ENCODE measurements around the gene TBXA2R.
"Not testable (repeated sequence)": the region's sequence is repeated elsewhere in the genome, so short reads cannot be mapped to it uniquely, and the experiment has no call there.

The TBXA2R gene

DNA sequence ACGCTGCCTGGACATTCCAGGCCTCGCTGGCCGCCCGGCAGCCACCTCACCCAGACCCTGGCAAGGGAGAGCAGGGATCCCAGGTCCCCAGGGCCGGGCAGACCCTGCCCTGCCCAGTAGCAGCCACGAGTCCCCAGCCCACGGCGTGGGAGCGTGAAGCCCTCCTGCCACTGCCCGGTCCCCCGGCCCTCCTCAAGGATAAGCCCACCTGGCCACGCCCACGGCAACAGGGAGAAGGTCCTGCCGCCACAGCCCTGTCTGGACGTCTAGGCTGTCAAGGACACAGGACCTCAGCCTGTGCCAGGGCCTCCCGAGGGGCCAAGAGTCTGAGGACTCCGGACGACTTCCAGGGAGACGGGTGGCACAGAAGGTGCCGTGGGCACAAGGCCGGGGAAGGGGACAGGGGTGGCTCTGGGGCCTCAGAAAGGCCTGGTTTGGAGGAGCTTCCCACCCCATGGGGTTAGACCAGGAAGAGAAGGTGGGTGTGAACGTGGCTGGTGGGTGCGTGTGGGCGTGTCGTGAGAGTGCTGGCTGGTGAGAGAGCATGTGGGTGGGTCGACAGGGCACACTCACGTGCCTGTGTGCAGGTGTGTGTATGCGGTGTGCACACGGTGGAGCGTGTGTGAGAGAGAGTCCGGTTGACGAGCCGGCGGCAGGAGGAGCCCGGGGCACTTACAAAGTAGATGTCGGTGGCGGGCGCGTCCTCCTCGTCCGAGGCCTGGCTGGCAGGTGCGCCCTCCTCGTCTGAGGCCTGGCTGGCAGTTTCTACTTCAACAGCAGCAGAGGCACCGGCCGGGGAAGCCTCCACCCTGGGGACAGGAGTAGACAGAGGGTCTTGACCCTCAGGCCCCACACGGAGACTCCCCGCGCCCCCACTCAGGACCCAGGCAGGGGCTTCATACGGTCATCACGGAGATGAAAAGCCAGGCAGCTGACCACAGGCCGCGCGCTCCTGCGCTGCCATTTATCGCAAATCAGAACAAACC, 31.8 kb upstream of the TBXA2R start:
- DNase-seq = no peak

DNA sequence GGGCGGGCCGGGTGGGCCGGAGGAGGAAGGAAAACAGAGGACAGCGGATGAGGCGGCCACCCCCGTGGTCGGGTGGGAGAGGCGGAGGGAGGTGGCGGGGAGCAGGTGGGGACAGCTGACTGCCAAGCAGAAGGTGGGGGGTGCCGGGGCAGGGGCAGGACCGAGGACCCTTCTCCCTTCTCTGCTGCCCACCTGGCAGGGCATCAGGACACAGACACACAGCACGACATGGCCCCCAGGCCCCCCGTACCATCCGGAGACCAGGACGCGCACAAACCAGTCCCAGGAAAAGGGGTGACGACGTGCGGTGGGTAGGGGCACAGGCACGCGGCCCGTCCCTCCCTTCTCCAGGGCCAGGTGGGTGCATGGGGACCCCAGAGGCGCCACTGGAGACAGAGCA, 30.9 kb upstream of the TBXA2R start:
- no peak for DNase-seq

DNA sequence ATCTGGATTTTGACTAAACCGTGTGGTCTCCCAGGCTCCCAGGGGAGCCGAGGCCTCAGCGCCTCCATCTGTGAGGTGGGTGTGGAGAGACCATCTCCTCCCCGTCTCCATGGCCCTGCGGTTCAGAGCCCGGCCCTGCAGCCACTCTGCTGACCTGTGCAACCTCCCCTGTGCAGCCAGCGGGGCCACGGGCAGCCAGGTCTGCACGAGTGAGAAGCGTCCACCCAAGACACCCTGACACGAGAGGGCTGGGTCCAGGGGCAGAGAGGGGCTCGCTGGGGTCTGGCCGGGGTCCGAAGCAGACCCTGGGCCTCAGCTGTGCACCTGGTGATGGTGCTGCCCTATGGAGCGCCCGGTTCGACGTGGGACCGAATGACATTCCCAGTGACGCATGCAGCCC, 30.3 kb upstream of the TBXA2R start:
- DNase-seq = no peak

DNA sequence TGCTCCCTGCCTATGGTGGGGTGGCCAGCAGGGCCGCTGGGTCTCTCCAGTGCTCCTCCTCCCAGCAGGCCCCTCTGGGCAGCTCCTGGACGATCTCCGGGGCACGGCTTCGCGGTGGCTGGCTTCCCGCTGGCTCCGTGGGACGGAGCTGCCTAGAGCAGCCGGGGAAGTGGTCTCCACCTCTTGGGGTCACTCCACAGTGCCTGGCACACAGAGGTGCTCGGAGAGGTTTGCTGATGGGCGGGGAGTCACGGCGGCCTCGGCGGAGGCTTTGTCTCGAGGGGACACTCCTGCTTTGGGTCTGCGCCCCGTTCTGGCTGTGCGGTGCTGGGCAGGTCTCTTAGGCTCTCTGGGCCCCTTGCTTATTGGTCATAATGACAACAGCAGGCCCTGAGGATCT, 29.8 kb upstream of the TBXA2R start:
- DNase-seq = no peak

DNA sequence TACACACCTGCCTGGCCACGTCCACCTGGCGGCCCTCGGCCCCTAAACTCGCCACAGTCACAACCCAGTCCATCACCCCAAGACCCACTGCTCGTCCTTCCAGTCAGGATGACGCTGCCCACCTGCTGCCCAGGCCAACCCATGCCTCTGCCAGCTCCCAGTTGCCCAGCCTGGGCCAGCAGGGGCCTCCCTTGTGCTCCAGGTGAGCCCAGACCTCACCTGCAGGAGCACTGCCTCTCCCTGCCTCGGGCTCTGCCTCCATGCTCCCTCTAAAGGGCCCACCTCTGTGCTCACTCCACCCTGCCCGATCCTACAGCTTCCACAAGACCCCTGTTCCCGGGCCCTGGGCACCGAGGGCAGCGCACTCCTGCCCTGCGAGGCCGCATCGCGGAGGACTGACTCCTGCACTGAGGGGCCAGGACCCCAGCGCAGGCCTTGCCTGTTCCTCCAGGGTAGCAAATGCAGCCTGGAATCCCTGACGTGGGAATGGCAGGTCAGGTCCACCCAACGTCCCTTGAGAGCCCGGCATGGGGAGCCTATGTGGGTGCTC, 27.9 kb upstream of the TBXA2R start:
- DNase-seq = no peak

DNA sequence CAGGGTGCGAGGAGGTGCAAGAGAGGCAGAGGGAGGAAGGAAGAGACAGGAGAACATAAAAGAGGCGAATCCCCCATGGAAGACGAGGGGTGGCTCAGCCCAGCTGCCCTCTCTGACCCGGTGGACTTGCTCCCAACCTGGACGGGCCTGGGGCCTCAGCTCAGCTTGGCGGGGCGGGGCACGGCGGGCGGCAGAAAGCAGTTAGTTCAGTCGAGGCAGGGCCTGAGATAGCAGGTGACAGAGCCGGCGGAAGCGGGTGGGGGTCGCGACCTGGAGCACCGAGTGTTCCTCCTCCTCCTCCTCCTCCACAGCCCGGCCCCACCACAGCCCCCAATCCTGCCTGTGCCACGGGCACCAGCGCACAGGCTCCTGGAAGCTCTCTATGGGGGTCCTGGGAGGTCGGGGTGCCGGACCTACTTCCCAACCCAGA, 26.9 kb upstream of the TBXA2R start:
- DNase-seq = no peak

DNA sequence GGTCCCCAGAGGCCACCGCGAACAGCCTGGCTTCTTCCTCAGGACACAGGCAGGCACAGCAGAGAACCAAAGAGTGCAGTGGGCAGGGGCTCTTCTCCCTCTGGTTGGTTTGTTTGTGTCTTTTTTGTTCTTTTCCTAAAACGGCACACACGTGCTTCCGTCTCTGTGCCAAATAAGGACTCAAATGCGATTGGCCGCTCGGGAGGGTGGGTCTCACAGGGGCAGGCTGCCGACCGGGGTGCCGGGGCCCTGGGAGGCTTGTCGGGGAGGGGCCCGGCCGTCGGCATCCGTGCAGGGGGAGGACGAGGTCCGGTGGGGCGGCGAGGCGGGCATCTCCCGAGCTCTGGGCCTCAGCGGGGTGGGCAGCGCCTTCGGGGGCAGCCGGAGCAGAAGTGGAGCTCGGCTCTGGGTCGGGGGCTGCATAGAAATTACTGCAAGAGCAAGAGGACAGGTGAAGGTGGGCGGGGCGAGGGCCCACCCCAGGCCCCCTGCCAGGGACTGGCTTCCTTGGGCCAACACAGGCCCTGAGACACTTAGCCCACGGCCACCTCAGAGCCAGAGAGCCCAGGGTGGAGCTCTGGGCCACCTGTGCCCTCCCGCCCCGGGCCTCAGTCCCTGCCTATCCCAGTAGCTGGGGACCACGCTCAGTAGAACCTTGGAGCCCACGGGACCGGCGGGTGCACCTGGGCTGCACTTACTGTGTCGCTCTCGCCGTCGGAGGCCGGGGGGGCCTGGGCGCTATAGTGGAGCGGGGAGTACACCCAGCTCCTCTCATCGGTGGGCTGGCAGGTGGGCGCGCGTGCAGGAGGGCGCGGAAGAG, 26.3 kb upstream of the TBXA2R start:
- no peak for DNase-seq

DNA sequence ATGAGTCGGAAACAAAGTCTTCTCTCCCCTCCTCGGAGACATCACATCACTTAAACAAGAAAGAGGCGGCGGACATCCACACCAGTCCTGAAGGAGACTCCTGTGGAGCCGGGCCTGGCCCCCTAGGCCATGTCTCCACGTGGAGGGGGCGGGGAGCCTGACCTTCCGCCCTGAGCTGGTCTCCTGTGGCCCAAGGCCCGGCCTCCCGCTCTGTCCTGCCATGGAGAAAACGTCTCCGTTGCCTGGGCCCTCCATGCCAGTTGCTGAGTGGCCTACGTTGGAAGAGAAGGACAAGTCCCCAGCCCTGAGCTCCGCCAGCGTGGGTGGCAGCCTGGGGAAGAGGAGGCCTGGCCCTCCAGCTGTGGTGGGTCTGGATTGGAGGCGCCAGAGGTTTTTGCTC, 25.4 kb upstream of the TBXA2R start:
- DNase-seq = no peak

DNA sequence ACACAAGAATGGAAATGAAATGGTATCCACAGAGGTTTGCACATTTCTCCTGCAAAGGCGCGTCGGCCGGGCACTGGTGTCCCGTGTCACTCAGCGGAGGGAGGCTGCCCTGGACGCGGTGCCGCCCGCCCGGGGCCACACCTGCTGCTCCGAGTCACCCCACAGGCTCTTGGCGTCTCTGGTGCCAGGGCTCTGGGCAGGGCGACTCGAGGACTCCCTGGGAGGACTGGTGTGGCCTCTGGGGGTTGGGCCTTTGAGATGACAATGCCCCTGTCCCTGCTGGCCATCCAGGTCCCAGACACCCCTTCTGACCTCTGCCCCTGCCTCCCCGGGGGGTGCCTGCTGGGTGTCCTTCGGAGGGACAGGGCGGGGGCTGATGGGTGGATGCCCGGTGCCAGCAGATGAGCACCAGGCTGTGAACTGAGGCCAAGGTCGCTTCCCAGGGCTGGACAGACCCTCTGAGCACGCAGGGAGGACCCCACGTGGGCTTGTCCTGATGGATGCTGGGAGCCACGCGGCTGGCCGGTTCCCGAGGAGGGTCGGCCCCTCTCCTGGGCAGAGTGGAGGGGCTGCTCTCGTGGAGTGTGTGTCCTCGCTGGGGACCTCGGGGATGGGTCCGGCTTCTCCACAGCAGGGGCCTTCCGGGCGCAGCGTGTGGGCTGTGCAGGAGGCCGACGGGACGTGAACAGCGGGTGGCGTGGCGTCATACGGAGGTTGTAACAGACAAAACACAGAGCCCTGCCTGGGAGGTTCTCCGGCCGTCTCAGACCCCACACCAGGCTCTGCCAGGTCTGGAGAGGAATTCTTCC, 24.6 kb upstream of the TBXA2R start:
- DNase-seq = no peak

DNA sequence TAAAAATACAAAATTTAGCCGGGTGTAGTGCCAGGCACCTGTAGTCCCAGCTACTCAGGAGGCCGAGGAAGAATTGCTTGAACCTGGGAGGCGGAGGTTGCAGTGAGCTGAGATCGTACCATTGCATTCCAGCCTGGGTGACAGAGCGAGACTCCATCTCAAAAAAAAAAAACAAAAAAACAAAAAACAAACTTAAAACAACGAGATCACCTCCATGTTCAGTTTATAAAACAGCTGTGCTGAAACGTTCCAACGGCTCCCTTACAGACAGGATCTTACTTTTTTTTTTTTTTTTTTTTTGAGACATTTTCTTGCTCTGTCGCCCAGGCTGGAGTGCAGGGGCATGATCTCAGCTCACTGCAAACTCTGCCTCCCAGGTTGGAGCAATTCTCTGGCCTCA, 22.1 kb upstream of the TBXA2R start:
- not testable (repeated sequence) for DNase-seq

DNA sequence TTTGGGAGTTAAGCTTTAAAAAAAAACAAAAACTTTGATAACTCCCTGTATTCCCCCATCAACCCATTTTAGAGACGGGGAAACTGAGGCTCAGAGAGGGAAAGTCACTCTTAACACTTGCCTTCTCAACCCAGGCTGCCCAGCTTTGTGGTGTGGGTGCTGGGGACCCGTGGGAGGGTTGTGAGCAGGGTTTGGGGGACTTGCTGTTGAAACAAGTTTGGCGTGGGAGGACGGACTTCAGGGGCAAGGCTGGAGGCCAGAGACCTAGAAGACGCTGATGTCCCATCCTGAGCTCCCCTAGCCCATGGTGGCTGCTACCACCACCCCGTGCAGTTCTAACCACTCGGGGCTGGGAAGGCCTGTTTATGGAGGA, 20.7 kb upstream of the TBXA2R start:
- DNase-seq = no peak

DNA sequence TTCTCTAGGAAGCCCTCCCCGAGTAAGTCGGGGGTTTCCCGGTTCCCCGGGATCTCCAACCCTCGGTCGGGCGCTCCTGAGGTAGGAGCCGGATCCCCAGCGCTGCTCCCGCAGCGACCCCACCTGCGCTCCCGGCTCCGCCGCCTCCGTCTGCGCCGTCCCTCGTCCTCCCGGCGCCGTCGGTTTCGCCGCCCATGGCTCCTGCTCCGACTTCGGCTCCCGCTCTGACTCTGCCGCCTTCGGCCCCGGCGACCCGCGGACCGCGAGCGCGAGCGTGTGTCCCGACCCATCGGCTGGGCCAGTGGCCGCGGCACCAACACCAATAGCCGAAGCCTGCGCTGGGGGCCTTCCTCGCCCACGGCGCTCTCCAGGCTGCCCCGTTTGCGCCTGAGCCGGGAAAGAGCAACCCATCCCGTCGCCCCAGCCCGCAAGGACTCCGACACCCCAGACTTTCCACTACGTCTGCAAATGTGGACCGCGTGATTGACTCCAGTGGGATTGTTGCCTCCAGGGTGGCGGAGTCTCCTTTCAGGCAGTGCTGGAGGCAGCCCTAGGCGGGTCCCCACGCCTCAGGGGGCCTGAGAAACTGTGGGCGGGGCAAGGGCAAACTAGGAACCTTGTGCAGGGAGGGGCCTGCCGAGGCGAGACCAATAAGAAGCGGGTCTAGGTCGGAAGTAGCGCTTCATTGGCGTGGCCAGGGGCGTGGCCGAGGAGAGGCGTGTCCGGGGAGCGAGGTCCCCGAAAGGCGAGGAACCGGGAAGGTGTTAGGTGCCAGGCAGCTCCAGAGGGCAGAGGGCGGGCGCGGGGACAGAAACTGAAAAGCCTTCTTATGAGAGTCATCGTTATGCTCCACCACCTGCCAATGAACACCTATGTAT, 20.0 kb upstream of the TBXA2R start, which contains the start of gene CACTIN:
TSS of gene CACTIN (minus strand) at position 318 of the 878 bp plus-strand sequence. CDS start at position 290, 28 bp downstream.
- peak; percentile 96 for DNase-seq

DNA sequence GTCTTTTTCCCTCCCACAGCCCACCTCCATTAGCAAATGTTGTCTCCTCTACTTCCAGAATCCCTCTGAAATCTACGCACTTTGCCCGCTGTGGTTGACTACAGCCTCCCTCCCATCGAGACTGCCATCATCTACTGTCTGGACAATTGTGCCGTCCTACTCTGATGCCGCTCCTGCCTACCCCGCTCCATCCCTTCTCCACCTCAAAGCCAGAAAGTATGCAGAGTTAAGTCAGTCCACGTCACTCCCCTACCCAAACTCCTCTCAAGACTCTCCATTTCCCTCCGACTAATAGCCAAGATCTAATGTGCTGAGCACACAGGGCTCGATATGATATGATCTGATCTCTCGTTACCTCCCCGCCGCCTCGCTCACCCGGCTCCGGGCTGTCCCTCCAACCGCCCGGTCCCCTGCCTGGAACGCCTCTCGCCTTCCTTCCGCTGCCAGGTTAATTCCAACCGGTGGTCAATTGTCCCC, 19.4 kb upstream of the TBXA2R start:
- no peak for DNase-seq

DNA sequence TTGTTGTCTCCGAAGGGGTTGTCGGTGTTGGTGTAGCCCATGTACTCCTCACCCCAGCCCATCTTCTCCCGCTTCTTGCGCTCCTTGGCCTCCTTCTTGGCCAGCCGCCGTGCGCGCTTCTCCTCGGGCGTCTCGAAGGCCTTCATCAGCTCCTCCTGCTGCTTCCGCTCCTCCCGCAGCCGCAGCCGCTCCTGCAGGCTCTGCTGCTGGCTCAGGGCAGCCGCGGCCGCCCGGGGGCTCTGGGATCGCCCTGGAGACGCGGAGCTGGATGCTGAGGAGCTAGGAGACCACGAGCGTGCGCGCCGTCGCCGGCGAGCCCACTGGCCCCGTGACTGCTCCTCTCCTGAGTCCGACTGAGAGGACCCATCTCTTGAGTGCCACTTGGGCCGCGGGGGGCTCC, 17.0 kb upstream of the TBXA2R start:
- no peak for DNase-seq

DNA sequence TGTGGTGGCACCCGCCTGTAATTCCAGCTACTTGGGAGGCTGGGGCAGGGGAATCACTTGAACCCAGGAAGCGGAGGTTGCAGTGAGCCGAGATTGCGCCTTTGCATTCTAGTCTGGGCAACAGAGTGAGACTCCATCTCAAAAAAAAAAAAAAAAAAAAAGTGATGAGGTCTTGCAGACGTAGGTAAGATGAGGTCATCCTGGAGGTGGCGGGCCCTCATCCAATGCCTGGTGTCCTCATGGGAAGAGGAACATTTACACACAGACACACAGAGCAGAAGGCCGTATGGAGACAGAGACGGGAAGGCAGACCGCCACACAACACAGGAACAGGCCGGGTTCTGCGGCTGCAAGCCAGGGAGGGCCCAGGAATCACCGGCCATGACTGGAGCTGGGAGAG, 15.5 kb upstream of the TBXA2R start:
- DNase-seq = no peak

DNA sequence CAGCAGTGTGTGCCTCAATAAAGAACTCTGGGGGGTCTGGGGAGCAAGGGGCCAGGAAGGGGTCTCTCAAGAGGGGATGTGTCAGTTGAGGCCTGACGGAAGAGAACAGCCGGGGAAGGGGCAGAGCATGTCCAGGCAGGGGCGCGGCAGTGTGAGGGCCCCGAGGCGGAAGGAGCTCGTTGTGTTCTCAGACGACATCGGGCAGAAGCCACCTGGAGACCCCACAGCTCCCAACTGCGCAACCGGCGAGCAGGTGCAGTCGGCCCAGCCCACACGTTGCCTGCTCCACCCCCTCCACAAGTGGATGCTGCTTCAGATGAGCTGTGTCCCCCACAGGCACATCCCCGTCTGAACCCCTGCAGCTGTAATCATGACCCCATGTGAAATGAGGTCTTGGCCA, 15.0 kb upstream of the TBXA2R start:
- DNase-seq = no peak

DNA sequence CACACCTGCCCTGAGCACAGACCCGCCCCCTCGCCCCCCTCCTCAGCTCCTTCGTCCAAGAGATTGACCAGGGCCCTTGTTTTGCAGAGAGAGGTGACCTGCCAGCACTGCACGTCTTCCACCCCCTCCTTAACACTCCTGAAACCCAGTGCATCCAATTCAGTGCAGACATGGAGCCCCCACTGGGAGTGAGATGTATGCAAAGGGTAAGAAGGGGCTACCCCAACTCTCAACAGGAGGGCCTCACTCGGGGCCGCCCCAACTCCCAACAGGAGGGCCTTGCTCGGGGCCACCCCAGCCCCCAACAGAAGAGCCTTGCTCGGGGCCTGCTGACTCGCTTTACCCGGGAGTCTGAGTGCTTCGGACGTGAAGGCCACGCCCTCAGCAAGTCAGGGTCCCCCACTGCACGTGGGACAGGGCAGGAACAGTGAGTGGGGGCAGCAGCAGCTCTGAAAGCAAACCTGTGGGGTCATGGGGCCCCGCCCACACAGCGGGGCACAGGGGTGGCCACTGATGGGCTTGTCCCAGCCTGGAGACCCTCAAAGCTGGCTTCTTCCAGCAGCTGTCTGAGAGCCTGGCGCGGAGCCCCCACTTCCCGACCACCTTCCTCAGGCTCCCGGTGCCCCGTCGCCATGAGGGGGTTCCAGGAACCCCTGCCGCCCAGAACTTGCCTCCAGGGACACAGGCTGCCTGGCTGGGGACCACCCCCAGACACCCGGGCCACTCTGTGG, 14.3 kb upstream of the TBXA2R start:
- no peak for DNase-seq

DNA sequence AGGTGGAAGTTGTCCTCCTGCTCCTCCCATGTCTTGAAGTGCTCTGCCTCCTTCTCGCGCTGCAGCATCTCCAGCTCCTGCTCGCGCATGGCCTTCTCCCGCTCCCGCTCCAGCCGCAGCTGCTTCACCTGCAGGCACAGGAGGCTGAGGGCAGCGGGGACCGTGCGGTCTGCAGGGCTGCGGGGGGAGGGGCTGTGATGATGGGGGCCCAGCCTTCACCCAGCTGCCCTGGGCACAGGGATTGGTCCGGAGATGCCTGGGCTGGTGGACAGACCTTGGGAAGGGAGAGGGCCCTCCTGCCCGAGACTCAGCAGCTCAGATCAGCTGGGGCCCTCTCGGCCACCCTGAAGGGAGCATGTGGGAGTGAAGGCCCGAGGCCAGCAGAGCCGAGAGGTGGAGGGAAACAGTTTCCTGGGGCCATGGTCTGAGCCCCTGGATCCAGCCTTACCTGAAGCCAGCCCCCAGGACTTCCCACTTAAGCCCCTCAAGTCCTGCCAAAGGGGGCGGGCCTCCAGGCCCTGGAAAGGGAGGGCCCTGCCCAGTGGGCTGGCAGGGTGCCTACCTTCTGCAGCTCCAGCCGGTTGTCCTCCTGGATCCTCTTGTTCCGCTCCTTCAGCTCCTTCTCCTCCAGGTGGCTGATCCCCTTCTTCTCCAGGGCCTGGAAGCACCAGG, 13.6 kb upstream of the TBXA2R start:
- DNase-seq = no peak

DNA sequence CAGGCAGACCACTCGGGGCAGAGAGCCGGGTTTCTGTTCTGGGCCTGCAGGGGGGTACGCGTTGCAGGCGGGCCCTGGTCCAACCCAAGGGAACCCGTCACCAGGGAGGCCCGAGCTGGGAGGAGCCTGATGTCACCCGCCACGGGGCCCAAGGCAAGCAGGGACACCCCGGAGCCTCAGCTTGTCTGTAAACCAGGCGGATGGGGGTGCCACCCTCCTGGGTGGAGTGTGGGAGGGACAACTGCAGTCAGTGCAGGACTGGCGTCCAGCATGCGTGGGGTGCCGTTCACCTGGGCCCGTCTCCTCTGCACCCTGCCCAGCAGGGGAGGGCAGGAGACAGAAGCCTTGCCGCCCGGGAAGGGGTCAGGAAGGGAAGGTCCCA, 12.9 kb upstream of the TBXA2R start:
- DNase-seq = no peak

Data from NCI-H226 (cell line).